ENCODE measurements around the gene BRD7.

BRD7 gene

DNA sequence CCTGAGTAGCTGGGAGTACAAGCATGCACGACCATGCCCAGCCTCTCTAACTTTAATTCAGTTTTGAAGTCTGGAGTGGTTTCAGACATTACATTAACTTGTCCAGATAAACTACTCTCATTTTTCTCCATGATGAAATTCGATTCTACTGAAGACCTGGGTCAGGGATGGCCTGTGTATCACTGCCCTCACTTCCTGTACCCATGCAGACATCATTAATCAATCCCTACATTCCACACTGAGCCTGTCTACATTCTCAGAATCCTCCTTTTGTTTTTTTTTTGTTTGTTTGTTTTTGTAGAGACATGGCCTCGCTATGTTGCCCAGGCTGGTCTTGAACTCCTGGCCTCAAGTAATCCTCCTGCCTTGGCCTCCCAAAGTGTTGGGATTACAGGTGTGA, 79.9 kb downstream of the BRD7 start:
- no peak for DNase-seq (ENCODE audit: low spot score)

GRCh38 chr16:50288026-50288425, 80.8 kb downstream of the BRD7 start:
- no peak for DNase-seq (ENCODE audit: low spot score)

DNA sequence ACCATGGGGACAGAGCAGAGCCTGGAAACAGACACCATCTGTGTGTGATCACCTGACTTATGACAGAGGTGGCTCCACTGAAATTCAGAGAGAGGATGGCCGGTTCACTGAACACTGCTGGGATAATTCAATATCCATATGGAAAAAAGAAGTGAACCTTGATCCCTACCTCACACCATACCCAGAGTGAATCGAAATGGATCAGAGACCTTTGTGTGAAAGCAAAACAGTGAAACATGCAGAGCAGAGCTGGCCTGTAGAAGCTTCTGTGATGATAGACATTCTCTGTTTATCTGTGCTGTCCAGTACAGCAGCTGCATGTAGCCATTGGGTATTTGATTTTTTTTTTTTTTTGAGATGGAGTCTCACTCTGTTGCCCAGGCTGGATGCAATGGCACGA, 82.1 kb downstream of the BRD7 start:
- DNase-seq (ENCODE audit: low spot score) = no peak

GRCh38 chr16:50285406-50286003, 83.3 kb downstream of the BRD7 start:
- no peak for DNase-seq (ENCODE audit: low spot score)

GRCh38 chr16:50284131-50284911, 84.5 kb downstream of the BRD7 start:
- no peak for DNase-seq (ENCODE audit: low spot score)

GRCh38 chr16:50282955-50283631, 85.7 kb downstream of the BRD7 start:
- DNase-seq (ENCODE audit: low spot score) = no peak

GRCh38 chr16:50282010-50282538, 86.7 kb downstream of the BRD7 start:
- no peak for DNase-seq (ENCODE audit: low spot score)

DNA sequence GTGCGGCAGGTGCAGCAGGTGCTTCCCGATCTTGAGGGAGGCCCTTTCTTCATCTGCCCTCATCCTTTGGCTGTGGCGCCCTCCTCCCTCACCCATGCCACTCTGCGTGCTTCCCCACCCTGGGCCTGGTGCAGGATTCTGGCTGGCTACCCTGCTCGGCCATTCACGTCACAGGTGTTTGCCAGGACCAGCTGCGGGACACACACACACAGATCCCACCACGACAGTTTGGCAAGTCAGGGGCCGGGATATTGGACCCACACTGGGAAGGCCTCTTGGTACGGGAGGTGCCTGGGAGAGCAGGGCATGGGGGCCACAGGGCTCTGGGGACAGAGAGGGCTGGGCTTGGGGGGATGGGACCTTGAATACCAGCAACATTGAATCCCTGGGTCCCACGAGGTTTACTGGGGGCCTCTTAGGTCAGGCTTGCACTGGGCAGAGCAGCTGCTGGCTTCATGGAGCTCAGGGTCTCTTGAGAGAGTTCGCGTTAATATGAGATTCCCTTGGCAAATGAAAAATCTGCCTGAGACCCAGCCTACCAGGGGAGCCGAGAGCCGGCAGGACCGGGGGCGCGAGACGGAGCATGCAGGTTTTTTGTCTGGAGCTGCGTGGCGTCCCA, 87.3 kb downstream of the BRD7 start:
- DNase-seq (ENCODE audit: low spot score) = no peak

DNA sequence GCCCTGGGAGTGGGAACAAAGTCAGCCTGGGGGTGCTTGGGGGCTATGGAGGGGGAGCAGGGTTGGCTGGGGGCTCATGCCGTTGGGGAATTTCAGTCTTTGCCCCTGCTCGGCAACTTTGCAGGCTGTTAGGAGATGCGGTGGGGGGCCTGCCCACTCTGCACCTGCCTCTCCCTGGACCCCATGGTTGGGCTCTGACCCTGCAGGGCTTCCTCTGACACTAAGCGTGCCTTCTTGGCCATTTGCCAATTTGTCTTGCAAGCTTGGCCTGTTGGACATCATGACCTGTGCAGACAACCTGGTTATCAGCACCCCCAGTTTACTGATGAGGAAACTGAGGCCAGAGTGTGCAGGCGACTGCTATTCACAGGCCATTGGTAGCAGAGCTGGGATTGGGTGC, 87.9 kb downstream of the BRD7 start:
- DNase-seq (ENCODE audit: low spot score) = no peak

DNA sequence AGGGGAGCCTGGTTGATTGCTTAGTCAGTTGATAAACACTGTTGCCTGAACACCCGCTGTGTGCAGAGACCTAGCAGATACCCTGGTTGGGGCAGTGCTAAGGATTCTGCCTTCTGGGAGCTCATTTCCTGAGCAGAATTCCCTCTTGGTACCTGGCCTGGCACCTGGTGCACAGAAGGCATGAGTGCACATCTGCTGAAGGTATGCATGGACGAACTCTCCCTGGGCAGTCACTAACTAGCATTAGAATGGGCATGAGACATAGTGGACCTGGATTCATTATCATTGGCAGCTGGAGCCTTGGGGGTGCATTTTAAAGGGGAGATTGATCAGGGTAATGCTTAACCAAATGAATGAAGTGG, 89.3 kb downstream of the BRD7 start:
- peak; percentile 9 for DNase-seq (ENCODE audit: low spot score)

DNA sequence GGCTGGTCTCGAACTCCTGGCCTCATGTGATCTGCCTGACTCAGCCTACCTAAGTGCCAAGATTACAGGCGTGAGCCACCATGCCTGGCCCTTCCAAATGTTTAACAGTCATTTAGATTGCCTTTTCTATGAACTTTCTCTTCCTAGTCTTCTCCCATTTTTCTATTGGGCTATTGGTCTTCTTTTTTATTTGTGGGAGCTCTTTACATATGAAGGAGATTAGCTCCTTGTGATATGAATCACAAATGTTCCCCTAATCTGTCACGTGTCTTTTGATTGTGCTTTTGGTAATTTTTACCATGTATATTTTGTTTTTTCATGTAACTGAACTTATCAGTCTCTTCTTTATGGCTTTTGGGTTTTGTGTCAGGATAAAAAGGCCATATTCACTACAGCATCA, 90.5 kb downstream of the BRD7 start:
- no peak for DNase-seq (ENCODE audit: low spot score)

- DNase-seq (ENCODE audit: low spot score) = no peak
These were observed 91.8 kb downstream of the BRD7 start for GRCh38 chr16:50276801-50277555.

DNA sequence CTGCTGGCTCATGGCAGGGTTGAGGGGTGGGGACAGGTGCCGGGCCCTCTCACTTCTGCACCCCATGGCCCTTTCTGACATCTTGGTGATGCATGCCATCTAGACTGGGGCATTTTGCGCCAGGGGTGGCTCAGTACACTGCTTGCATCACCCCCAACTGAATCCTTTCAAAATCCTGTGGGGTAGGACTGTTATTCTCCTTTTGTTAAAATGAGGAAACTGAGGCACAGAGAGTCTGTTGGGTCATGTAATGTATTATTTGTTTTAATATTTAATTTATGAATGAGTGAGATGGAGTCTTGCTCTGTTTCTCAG, 92.5 kb downstream of the BRD7 start:
- DNase-seq (ENCODE audit: low spot score) = peak; percentile 5

- DNase-seq (ENCODE audit: low spot score) = no peak
These were observed 93.1 kb downstream of the BRD7 start for GRCh38 chr16:50275428-50276325.

DNA sequence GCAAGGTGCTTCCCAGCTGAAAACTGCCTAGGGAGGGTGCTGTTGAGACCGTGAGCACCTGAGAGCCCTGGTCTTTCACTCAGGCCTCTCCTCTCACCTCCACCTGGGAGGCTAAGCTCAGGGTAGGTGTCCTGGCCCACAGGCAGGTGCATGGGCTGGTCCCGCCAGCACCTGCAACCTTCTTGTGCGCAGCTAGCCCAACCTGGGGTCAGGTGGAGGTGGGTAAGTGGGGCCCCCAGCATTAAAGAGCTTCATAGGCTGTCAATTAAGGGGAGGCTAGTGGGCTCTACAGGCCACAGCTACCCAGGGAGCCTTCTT, 93.7 kb downstream of the BRD7 start:
- no peak for DNase-seq (ENCODE audit: low spot score)

GRCh38 chr16:50274326-50275097, 94.3 kb downstream of the BRD7 start:
- DNase-seq (ENCODE audit: low spot score) = peak; percentile 14

DNA sequence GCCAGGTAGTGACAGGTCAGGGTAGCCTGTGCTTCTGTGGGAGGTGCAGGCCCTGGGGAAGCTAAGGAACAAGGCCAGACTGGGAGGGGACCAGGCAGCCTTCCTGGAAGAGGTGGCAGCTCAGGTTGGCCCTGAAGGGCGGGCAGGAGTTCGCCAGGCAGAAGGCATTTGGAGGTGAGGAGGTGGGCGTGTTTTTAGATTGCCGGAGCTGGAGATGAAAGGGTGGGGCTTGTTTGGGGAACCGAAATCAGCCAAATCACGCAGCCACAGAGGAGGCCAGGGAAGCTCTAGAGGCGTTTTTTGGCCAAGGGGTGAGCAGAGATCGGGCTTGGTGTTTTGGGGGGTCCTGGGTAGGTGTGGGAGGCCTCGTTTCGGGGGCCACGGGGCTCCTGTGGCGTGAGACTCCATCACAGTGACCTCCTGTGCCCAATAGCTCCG, 94.9 kb downstream of the BRD7 start:
- DNase-seq (ENCODE audit: low spot score) = peak; percentile 17

GRCh38 chr16:50273382-50273690, 95.5 kb downstream of the BRD7 start:
- peak; percentile 5 for DNase-seq (ENCODE audit: low spot score)

- DNase-seq (ENCODE audit: low spot score) = no peak
These were observed 96.0 kb downstream of the BRD7 start for GRCh38 chr16:50272687-50273381.

- no peak for DNase-seq (ENCODE audit: low spot score)
These were observed 96.6 kb downstream of the BRD7 start for GRCh38 chr16:50272111-50272571.
